DMS153 treated with DMSO at 0.1 percent for 48 hours (cell line): Measurements from ENCODE around the gene LILRA5.
A peak's percentile ranks its signal among the peaks of the same experiment; 100 is the strongest.
"Not testable (repeated sequence)": the region's sequence is repeated elsewhere in the genome, so short reads cannot be mapped to it uniquely, and the experiment has no call there.

Experiments used
- DNase-seq: peaks from one replicate; lab custom pipeline; 2025; ENCODE audit not compliant: unreplicated experiment; lab: John Stamatoyannopoulos, UW

The LILRA5 gene

GRCh38 chr19:54335164-54335563 is 22.2 kb upstream of the LILRA5 start:
- no peak for DNase-seq

DNA sequence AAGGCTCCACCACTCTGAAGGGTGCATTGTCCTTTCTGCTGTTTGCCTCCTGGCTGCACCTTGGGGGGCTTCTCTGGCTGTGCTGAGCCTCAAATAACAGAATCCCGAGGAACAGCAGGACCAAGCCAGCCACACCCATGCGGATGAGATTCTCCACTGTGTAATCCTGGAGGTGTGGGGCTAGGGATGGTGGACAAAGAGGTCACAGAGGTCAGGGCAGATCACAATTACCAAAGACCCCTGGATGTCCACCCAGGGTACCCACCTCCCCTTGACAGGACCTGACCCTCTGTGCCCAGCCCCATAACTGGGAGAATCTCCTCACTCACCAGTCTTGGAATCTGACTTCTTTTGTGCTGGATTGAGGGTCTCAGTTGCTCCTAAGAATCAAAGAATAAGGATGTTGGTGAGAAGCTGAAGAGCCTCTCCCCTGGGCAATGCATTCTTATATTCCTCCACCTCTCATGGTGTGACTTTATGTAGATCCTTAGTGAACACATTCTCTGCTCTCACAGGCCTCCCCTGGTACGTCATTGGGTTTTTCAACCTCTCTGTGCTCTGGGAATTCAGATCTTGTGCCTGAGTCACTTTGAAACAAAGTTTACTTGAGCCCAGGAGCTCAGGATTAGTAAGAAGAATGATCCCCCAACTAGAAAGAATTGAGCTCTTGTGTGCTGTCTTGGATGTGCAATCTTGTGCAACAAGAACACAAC is 20.8 kb upstream of the LILRA5 start:
- no peak for DNase-seq

- DNase-seq: no peak
Observed at GRCh38 chr19:54332149-54332548, 19.2 kb upstream of the LILRA5 start.

DNA sequence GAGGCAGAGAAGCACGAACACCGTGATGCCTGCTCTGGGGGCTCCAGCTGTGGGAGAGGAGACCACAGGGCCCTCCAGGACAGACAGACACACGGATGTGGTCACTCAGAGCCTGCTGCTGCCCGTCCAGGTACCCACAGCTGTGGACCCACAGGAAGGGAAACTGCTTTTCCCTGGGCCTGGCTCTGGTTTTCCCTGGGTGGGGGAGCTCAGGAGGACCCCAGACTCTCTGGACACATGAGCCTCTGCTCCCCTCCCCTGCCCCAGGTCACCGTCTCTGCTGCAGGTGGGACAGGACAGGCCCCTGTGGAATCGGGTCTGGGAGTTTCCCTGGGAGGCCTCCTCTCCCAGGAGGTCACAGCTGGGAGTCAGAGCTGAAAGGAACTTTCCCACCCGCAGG is 18.7 kb upstream of the LILRA5 start:
- no peak for DNase-seq

GRCh38 chr19:54329476-54330165 is 16.7 kb upstream of the LILRA5 start:
- no peak for DNase-seq

- not testable (repeated sequence) for DNase-seq
Observed at GRCh38 chr19:54328781-54329180, 15.8 kb upstream of the LILRA5 start.

DNA sequence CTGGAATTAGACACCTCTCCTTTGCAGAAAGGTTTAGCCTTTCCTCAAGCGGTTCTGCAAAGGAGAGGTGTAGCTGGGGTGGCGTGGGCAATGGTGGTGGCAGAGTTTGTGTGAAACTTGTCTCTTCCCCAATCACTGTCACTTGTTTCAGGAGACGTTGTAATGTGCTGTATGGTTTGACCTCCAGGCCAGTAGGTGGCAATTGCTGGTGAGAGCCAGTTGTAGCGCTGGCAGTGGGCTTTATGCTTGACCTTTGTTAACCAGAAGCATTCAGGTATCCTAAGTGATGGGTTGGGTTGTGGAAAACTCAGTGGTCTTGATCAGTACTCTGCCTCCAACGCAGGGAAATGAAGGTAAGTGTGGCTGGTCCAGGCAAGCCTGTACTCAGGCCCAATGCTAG is 12.7 kb upstream of the LILRA5 start:
- no peak for DNase-seq

DNA sequence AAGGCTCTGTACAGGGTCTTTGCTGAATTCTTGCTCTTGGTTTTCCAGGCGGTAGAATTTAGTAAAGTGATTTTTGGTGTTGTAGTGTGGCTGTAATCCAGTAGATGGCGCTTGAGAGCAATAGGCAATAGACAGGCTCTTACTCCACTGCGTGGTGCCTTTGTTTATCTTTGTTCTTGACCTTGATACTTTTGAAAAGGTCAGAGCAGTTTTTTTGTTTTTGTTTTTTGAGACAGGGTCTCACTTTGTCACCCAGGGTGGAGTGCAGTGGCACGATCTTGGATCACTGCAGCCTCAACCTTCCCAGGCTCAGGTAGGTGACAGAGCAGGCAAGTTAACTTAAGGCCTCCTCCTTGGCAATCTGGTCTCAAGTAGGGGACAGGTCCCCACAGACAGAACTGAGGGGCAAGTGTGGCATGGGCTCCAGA is 12.2 kb upstream of the LILRA5 start:
- DNase-seq: peak; percentile 18

DNA sequence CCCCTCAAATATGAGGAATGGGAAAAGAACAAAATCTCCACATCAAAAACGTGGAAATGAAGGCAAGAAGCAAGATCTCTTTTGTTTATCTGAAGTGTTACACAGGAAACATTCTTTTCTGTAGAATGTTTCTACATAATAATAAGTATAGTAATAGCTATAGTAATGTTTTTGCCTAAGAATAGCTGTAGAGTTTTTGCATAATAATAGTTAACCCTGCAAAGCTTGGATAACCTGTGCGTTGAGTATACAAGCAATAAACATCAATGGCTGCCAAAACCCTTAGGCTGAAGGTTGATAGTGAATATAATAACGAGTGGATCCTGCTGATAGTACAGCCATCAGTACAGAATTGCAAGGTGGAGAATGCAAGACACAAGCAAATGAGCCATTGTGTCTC is 11.1 kb upstream of the LILRA5 start:
- no peak for DNase-seq

DNA sequence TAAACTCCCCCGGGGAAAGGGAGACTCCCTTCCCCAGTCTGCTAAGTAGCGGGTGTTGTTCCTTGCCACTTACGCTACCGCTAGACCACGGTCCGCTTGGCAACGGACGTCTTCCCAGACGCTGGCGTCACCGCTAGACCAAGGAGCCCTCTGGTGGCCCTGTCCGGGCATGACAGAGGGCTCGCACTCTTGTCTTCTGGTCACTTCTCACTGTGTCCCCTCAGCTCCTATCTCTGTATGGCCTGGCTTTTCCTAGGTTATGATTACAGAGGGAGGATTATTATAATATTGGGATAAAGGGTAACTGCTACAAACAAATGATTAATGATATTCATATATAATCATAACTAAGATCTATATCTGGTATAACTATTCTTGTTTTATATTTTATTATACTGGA is 10.0 kb upstream of the LILRA5 start:
- not testable (repeated sequence) for DNase-seq

GRCh38 chr19:54322295-54322694 is 9.3 kb upstream of the LILRA5 start:
- not testable (repeated sequence) for DNase-seq

- DNase-seq: no peak
Observed at GRCh38 chr19:54319892-54320670, 7.1 kb upstream of the LILRA5 start.

DNA sequence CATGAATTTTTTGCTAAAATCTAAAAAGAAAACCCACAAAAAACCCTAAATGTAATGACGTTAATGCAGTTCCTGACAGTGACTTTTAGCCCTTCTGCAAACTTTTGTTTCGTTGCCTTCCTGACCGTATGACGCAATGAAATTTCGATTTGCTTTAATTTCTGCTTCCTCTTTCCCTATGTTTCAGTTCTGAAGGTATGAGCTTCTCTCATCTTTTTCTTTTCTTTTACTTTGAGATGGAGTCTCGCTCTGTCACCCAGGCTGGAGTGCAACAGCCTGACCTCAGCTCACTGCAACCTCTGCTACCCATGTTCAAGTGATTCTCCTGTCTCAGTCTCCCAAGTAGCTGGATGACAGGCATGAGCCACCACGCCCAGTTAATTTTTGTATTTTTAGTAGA is 6.1 kb upstream of the LILRA5 start:
- no peak for DNase-seq

DNA sequence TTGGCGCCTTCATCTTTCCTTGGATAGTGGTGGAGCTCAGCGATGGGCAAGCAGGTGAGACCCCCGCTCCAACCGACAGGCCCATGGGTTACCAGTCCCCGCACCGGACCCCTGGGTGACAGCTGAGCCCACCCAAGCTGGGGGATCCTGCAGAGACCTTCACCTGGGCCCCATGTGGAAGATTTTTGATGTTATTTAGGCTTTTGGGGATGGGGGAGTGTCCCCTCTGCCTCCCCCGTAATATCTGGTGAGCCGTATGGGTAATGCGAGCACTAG is 4.9 kb upstream of the LILRA5 start:
- no peak for DNase-seq

- no peak for DNase-seq
Observed at GRCh38 chr19:54317108-54317964, 4.4 kb upstream of the LILRA5 start.

- no peak for DNase-seq
Observed at GRCh38 chr19:54316746-54317107, 3.8 kb upstream of the LILRA5 start.

DNA sequence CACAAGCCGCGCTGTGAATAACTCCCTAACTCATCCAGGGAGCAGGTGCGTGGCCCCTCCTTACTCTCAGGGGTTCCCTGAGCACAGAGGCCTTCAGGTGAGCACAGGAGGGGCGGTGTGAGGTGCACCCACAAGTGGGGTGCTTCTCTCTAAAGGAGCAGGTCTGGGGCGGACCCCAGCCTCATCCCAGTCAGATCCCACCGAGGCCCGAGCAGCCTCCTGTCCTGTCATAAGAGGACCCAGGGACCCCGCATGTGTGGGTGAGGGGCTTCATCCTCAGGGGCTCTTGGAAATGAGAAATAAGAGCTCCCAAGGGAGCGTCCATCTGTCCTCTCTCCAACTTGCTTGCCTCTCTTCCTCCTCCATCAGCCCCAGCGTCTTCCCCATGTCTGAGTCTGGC is 3.0 kb upstream of the LILRA5 start:
- DNase-seq: no peak

DNA sequence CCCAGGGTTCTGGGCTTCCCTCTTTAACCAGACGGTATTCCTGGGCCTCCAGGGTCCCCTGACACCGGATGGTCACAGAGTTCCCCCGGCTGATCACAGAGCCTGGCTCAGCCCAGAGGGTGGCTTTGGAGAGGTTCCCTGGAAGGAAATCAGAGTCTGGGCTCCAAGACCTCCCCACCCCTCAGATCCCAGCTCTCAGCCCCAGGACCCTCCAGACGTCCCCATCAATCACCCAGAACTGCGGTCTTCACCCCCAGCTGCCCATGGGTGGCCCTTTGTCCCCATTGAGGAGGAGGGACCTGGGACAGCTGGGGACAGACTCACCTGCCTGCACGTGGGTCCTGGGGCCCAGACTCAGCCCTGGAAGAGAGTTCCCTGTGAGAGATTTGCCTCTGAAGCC is 955 bp downstream of the LILRA5 start:
- no peak for DNase-seq

DNA sequence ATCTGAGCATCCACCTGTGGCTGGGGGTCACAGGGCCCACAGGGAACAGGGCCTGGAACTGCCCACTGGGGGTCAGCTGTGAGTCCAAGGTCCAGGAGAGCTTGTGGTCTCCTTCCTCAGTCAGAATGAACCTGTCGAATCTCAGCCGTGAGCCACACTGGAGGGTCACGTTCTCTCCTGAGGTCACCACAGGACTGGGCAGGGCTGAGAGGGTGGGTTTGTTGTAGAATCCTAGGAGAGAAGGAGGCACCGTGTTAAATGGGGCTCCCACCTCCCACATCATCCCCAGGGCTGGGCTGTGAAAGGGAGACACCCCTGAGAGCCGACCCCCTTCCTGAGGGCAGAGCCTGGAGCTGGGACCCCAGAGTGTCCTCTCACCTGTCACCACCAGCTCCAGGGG is 1.5 kb downstream of the LILRA5 start:
- DNase-seq: no peak

- DNase-seq: no peak
Observed at GRCh38 chr19:54310543-54310942, 2.4 kb downstream of the LILRA5 start.

GRCh38 chr19:54309811-54310210 is 3.2 kb downstream of the LILRA5 start:
- DNase-seq: no peak
